H1 (cell line): ENCODE results near the gene RNF113B. TPM values are rescaled to one million over a fixed set of nuclear protein-coding genes. Genes with fewer than 3 reads are reported as not detected.

Experiments used
- CTCF ChIA-PET: fragments of 300-600 bp; sonication (Branson Sonifier 250); formaldehyde crosslinking; loops from one replicate; lab custom pipeline; 2021; ENCODE audit not compliant: partially characterized antibody; lab: Charles Lee
- POLR2A ChIA-PET: fragments of 300-600 bp; sonication (Branson Sonifier 250); formaldehyde crosslinking; loops from one replicate; lab custom pipeline; 2021; ENCODE audit warnings: inconsistent platforms; ENCODE audit not compliant: partially characterized antibody; lab: Charles Lee
- DNase-seq, 2 experiments: peaks; one replicate each; pipeline versions ENCODE4 v3.0.0 to v3.0.0-alpha.2; 2010 to 2022; ENCODE audit warnings: low spot score in 2 of 2, low read depth in 1 of 2, mixed read lengths in 1 of 2
- FAIRE-seq: peaks from 2 replicates; lab custom pipeline; 2011; peaks lifted over from hg19 to GRCh38; lab: Jason Lieb, UNC
- H2AFZ ChIP-seq: 2 replicates; pipeline ENCODE4 v1.8.1; 2012; ENCODE audit warnings: low read length, inconsistent platforms
- H2AK5ac ChIP-seq: 2 replicates; pipeline ENCODE4 v1.6.1; 2013; ENCODE audit warnings: low read depth, low read length
- H2BK120ac ChIP-seq: replicated peaks from 2 replicates; pipeline ENCODE3; 2013; ENCODE audit warnings: low read depth, low read length, inconsistent platforms
- H2BK12ac ChIP-seq: 2 replicates; pipeline ENCODE4 v1.6.1; 2013; ENCODE audit warnings: low read depth, low read length
- H2BK15ac ChIP-seq: 2 replicates; pipeline ENCODE4 v1.6.1; 2013; ENCODE audit warnings: low read length
- H2BK20ac ChIP-seq: 2 replicates; pipeline ENCODE4 v1.6.1; 2013; ENCODE audit warnings: low read length
- H2BK5ac ChIP-seq: 2 replicates; pipeline ENCODE4 v1.6.1; 2013; ENCODE audit warnings: low read depth, low read length
- H3K14ac ChIP-seq: 2 replicates; pipeline ENCODE4 v1.6.1; 2013; ENCODE audit warnings: inconsistent platforms; ENCODE audit not compliant: insufficient read length
- H3K18ac ChIP-seq: 2 replicates; pipeline ENCODE4 v1.6.1; 2013; ENCODE audit warnings: low read length; ENCODE audit errors: extremely low read depth
- H3K23ac ChIP-seq: 2 replicates; pipeline ENCODE4 v1.6.1; 2013; ENCODE audit warnings: inconsistent platforms; ENCODE audit not compliant: insufficient read length
- H3K23me2 ChIP-seq: 2 replicates; pipeline ENCODE4 v1.6.1; 2013; ENCODE audit warnings: low read depth, low read length
- H3K27ac ChIP-seq: 2 replicates; pipeline ENCODE4 v1.6.1; 2011; ENCODE audit warnings: low read depth, low read length, inconsistent platforms
- H3K27me3 ChIP-seq, 4 experiments: replicated peaks in 1 of 4; 1 replicate in 1 of 4; 2 replicates in 3 of 4; pipeline versions ENCODE4 v1.6.1 to v1.8.1; 2011 to 2013; ENCODE audit warnings: low read length in 3 of 4, mild to moderate bottlenecking in 3 of 4, inconsistent platforms in 2 of 4, mixed read lengths in 2 of 4, moderate library complexity in 1 of 4; ENCODE audit not compliant: control insufficient read depth in 3 of 4, insufficient read depth in 3 of 4; ENCODE audit errors: extremely low read depth in 1 of 4
- H3K36me3 ChIP-seq, 4 experiments: 2 replicates each; pipeline versions ENCODE4 v1.6.1 to v1.8.1; 2011 to 2013; ENCODE audit warnings: mild to moderate bottlenecking in 4 of 4, low read length in 3 of 4, moderate library complexity in 2 of 4, control low read depth in 1 of 4, inconsistent platforms in 1 of 4; ENCODE audit not compliant: insufficient read depth in 4 of 4, control insufficient read depth in 2 of 4
- H3K4ac ChIP-seq: replicated peaks from 2 replicates; pipeline ENCODE3; 2013; ENCODE audit warnings: low read length, low read depth, mixed read lengths, inconsistent platforms; ENCODE audit not compliant: insufficient read length
- H3K4me1 ChIP-seq, 4 experiments: replicated peaks in 1 of 4; 1 replicate in 1 of 4; 2 replicates in 3 of 4; pipeline versions ENCODE4 v1.6.1 to v1.8.1; 2011 to 2013; ENCODE audit warnings: low read length in 3 of 4, inconsistent platforms in 2 of 4, mixed read lengths in 1 of 4; ENCODE audit not compliant: insufficient read depth in 4 of 4, control insufficient read depth in 3 of 4
- H3K4me2 ChIP-seq, 2 experiments: 2 replicates each; pipeline versions ENCODE4 v1.6.1 to v1.8.1; 2011 to 2013; ENCODE audit warnings: low read depth in 2 of 2, low read length in 2 of 2, control low read depth in 1 of 2, inconsistent platforms in 1 of 2, mild to moderate bottlenecking in 1 of 2; ENCODE audit not compliant: insufficient read depth in 1 of 2
- H3K4me3 ChIP-seq, 4 experiments: fragments of 200-600, 300-600 bp in 1 of 4; sonication (generic), shearing (Covaris generic), sonication (Bioruptor Twin) in 1 of 4; 2 replicates each; pipeline versions ENCODE4 v1.5.1 to v1.8.1; 2011 to 2016; ENCODE audit warnings: low read length in 4 of 4, low read depth in 3 of 4, control low read depth in 2 of 4, inconsistent platforms in 2 of 4, mild to moderate bottlenecking in 2 of 4, mixed read lengths in 1 of 4, moderate library complexity in 1 of 4; ENCODE audit not compliant: insufficient read depth in 2 of 4; ENCODE audit errors: extremely low read depth in 1 of 4
- H3K56ac ChIP-seq: replicated peaks from 2 replicates; pipeline ENCODE3; 2013; ENCODE audit warnings: low read depth, mild to moderate bottlenecking, mixed read lengths, low read length, inconsistent platforms; ENCODE audit not compliant: insufficient read length
- H3K79me1 ChIP-seq: 2 replicates; pipeline ENCODE4 v1.6.1; 2013; ENCODE audit warnings: low read depth, low read length, control low read depth
- H3K79me2 ChIP-seq, 2 experiments: 2 replicates each; pipeline versions ENCODE4 v1.6.1 to v1.8.1; 2012 to 2013; ENCODE audit warnings: low read length in 2 of 2, mild to moderate bottlenecking in 2 of 2, inconsistent platforms in 1 of 2; ENCODE audit not compliant: insufficient read depth in 2 of 2, control insufficient read depth in 1 of 2
- H3K9ac ChIP-seq, 4 experiments: replicated peaks in 1 of 4; 1 replicate in 1 of 4; 2 replicates in 3 of 4; pipeline versions ENCODE4 v1.6.1 to v1.8.1; 2011 to 2013; ENCODE audit warnings: low read depth in 3 of 4, low read length in 3 of 4, control low read depth in 2 of 4, mild to moderate bottlenecking in 2 of 4, moderate library complexity in 2 of 4, inconsistent platforms in 1 of 4; ENCODE audit errors: extremely low read depth in 1 of 4
- H3K9me3 ChIP-seq, 2 experiments: 2 replicates each; pipeline versions ENCODE4 v1.6.1 to v1.8.1; 2012 to 2013; ENCODE audit warnings: mild to moderate bottlenecking in 2 of 2, moderate library complexity in 2 of 2, control low read depth in 1 of 2, inconsistent platforms in 1 of 2, low read depth in 1 of 2, low read length in 1 of 2, mixed read lengths in 1 of 2; ENCODE audit not compliant: insufficient read depth in 2 of 2
- H4K20me1 ChIP-seq, 2 experiments: replicated peaks in 1 of 2; 2 replicates each; pipeline versions ENCODE3 to v1.8.1; 2011 to 2013; ENCODE audit warnings: inconsistent platforms in 2 of 2, low read length in 2 of 2, mild to moderate bottlenecking in 1 of 2; ENCODE audit not compliant: insufficient read depth in 2 of 2, control insufficient read depth in 1 of 2
- H4K5ac ChIP-seq: 2 replicates; pipeline ENCODE4 v1.6.1; 2013; ENCODE audit warnings: low read length, low read depth, mixed read lengths, inconsistent platforms; ENCODE audit not compliant: insufficient read length
- H4K8ac ChIP-seq: 2 replicates; pipeline ENCODE4 v1.8.0; 2013; ENCODE audit warnings: mild to moderate bottlenecking, moderate library complexity, low read length, inconsistent platforms; ENCODE audit not compliant: insufficient read depth; ENCODE audit errors: extremely low read depth
- H4K91ac ChIP-seq: replicated peaks from 2 replicates; pipeline ENCODE3; 2013; ENCODE audit warnings: low read length, mixed read lengths, inconsistent platforms; ENCODE audit not compliant: insufficient read length
- ATF3 ChIP-seq: IDR thresholded peaks from 2 replicates; pipeline ENCODE4 v1.6.1; 2011; ENCODE audit warnings: low read depth, mild to moderate bottlenecking, low read length; ENCODE audit not compliant: insufficient read depth
- CTCF ChIP-seq, 3 experiments: IDR thresholded peaks; 1 replicate in 2 of 3; 2 replicates in 1 of 3; pipeline versions ENCODE4 v1.5.1 to v1.6.1; 2011; ENCODE audit warnings: low read length in 3 of 3, mild to moderate bottlenecking in 3 of 3, inconsistent platforms in 2 of 3, low read depth in 1 of 3, moderate library complexity in 1 of 3; ENCODE audit not compliant: insufficient read depth in 1 of 3; ENCODE audit errors: control extremely low read depth in 1 of 3
- EGR1 ChIP-seq: IDR thresholded peaks from 2 replicates; pipeline ENCODE4 v1.6.1; 2011; ENCODE audit warnings: low read depth, low read length, borderline replicate concordance
- GTF2F1 ChIP-seq: IDR thresholded peaks from 2 replicates; pipeline ENCODE4 v1.6.1; 2012; ENCODE audit warnings: low read depth, low read length, improper control_type of control experiment, borderline replicate concordance
- JUND ChIP-seq: IDR thresholded peaks from 2 replicates; pipeline ENCODE4 v1.6.1; 2011; ENCODE audit warnings: mild to moderate bottlenecking, improper control_type of control experiment, low read length
- KDM4A ChIP-seq: IDR thresholded peaks from one replicate; pipeline ENCODE4 v1.7.1; 2012; ENCODE audit warnings: low read depth, mild to moderate bottlenecking, moderate library complexity, low read length, inconsistent platforms; ENCODE audit not compliant: severe bottlenecking
- KDM5A ChIP-seq: fragments of 200-600 bp; IDR thresholded peaks from 2 replicates; pipeline ENCODE4 v1.7.1; 2012; ENCODE audit warnings: mild to moderate bottlenecking, low read length, inconsistent platforms, mixed read lengths
- RBBP5 ChIP-seq: IDR thresholded peaks from 2 replicates; pipeline ENCODE4 v1.7.1; 2012; ENCODE audit warnings: low read depth, mild to moderate bottlenecking, inconsistent platforms, low read length, moderate library complexity, borderline replicate concordance
- SAP30 ChIP-seq: fragments of 300-600 bp; sonication (generic); IDR thresholded peaks from 2 replicates; pipeline ENCODE4 v1.7.1; 2012; ENCODE audit warnings: low read length, moderate library complexity, mild to moderate bottlenecking, inconsistent platforms; ENCODE audit not compliant: insufficient read depth, insufficient replicate concordance
- TBP ChIP-seq: IDR thresholded peaks from 2 replicates; pipeline ENCODE4 v1.6.1; 2011; ENCODE audit warnings: low read depth, low read length, improper control_type of control experiment
- WGBS, 2 experiments: shearing (Covaris generic) in 1 of 2; methylation state at CpG; one replicate each; pipeline versions ENCODE4 v1.1.6 to v1.1.7; 2013 to 2015; ENCODE audit warnings: low lambda C conversion rate in 2 of 2, mixed read lengths in 2 of 2, inconsistent platforms in 1 of 2, low coverage in 1 of 2, missing lambda C conversion rate in 1 of 2; ENCODE audit not compliant: insufficient replicate concordance in 2 of 2, insufficient coverage in 1 of 2, insufficient read length in 1 of 2; ENCODE audit errors: extremely low coverage in 1 of 2, missing lambda C conversion rate in 1 of 2; 5-methylcytosine and 5-hydroxymethylcytosine counted together
- polyA plus RNA-seq, 7 experiments: library from polyadenylated mRNA; depleted of rRNA in 3 of 7; stranded (reverse) in 5 of 7; unstranded in 2 of 7; fragments of >200 nt in 5 of 7; fragments of 200-250 nt in 2 of 7; gene quantifications; 1 replicate in 5 of 7; 2 replicates in 1 of 7; 4 replicates in 1 of 7; pipeline versions ENCODE4 v1.2.1 to v1.2.3, GENCODE V29; 2011 to 2013; ENCODE audit warnings: missing spikeins in 2 of 7, mixed read lengths in 2 of 7
- total RNA-seq: library from RNA; stranded (reverse); fragmentation: NEBNext Ultra II Directional; extraction: Animal tissue kit (Norgen Biotek cat#: 25700); gene quantifications from 2 replicates; pipeline ENCODE4 v1.2.1, GENCODE V29; 2021

Gene RNF113B
- total and polyA plus RNA-seq, 2 of the 8 experiments (the other 6 are each of a cell fraction or from before 2014, with no cell fraction given) = not detected

- ChIA-PET CTCF (interaction anchor here (1.1 kb wide), 1 partner anchor 9 kb away, joined by 5 read pairs; no protein-coding TSS in a partner anchor), POLR2A (interaction anchor here (1.6 kb wide), 1 partner anchor 13 kb away, joined by 9 read pairs; no protein-coding TSS in a partner anchor)
- Histone ChIP-seq H2AFZ (no peak overlapping the region), H3K4me1 (peaks cover 0 to 10% (median 0%) of the 10 kb centered on the region in 4 experiments; a peak in 2 of 7 replicates), H3K14ac (no peak overlapping the region), H3K4me2 (no peak overlapping the region), H3K36me3 (peaks cover 0 to 22% (median 9%) of the 10 kb centered on the region in 4 experiments; a peak in 3 of 8 replicates), H3K79me2 (peaks cover 0 to 22% of the 10 kb centered on the region in 2 experiments; a peak in 3 of 4 replicates), H3K27ac (no peak overlapping the region), H3K9me3 (peaks cover 4 to 5% of the 10 kb centered on the region in 2 experiments; a peak in 3 of 4 replicates), H3K27me3 (no peaks in the 10 kb centered on the region), H3K23me2 (no peaks in the 10 kb centered on the region), H2BK20ac (no peak overlapping the region), H3K9ac (no peak overlapping the region), H4K5ac (no peak overlapping the region), H3K56ac (no peak overlapping the region), H2BK15ac (no peak overlapping the region), H2BK12ac (no peak overlapping the region), H4K91ac (no peak overlapping the region), H2AK5ac (no peak overlapping the region), H2BK5ac (no peak overlapping the region), H3K4me3 (no peak overlapping the region), H3K4ac (no peak overlapping the region), H4K8ac (no peak overlapping the region), H2BK120ac (no peak overlapping the region), H3K23ac (no peak overlapping the region), H3K79me1 (peaks cover 4% of the 10 kb centered on the region; the same call in 1 of the 2 replicates), H4K20me1 (no peaks in the 10 kb centered on the region), H3K18ac (no peak overlapping the region)
- 86% methylated on average over 6 of the region's 6 CpGs; no CpG with 5 or more reads in 1 of the 2 experiments for WGBS, 2 experiments
- FAIRE-seq (no peak), DNase-seq (no peak)
- TF ChIP-seq KDM5A (no peak), ATF3 (no peak), TBP (no peak), RBBP5 (no peak), EGR1 (no peak), CTCF (IDR thresholded peaks at IDR 0.05; ENCODE audit: control extremely low read depth in 1 of 3, insufficient read depth in 1 of 3, low read depth in 1 of 3, low read length in 3 of 3) (no peak), KDM4A (no peak), JUND (no peak), GTF2F1 (no peak), SAP30 (no peak)
These were observed 37.6 kb upstream of the RNF113B start for GRCh38 chr13:98214707-98215106.
